Hepatocyte (in vitro differentiated cells): ENCODE results near the gene CFLAR. TPM values are rescaled to one million over a fixed set of nuclear protein-coding genes. Genes with fewer than 3 reads are reported as not detected.
A peak's percentile ranks its signal among the peaks of the same experiment; 100 is the strongest.
"Not testable (repeated sequence)": the region's sequence is repeated elsewhere in the genome, so short reads cannot be mapped to it uniquely, and the experiment has no call there.

Source experiments
- DNase-seq: peaks from one replicate; pipeline ENCODE4 v3.0.0-alpha.2; 2016; ENCODE audit warnings: low spot score
- H2AFZ ChIP-seq: fragments of 200-600 bp; sonication (generic); 2 replicates; pipeline ENCODE4 v1.6.0; 2016; ENCODE audit warnings: antibody characterized with exemption, mild to moderate bottlenecking
- H3K27ac ChIP-seq: fragments of 200-600 bp; sonication (generic); 2 replicates; pipeline ENCODE4 v1.5.1; 2016; ENCODE audit warnings: mild to moderate bottlenecking
- H3K27me3 ChIP-seq: fragments of 200-600 bp; sonication (generic); 2 replicates; pipeline ENCODE4 v1.6.1; 2016
- H3K36me3 ChIP-seq: fragments of 200-600 bp; sonication (generic); replicated peaks from 2 replicates; pipeline ENCODE4 v1.5.1; 2016; ENCODE audit warnings: low read depth; ENCODE audit not compliant: insufficient read depth
- H3K4me1 ChIP-seq: fragments of 200-600 bp; sonication (generic); 2 replicates; pipeline ENCODE4 v1.5.1; 2016; ENCODE audit warnings: mild to moderate bottlenecking, moderate library complexity; ENCODE audit not compliant: insufficient read depth
- H3K4me2 ChIP-seq: fragments of 200-600 bp; sonication (generic); 2 replicates; pipeline ENCODE4 v1.6.0; 2016
- H3K4me3 ChIP-seq: fragments of 200-600 bp; sonication (generic); 2 replicates; pipeline ENCODE4 v1.5.1; 2016; ENCODE audit warnings: mild to moderate bottlenecking
- H3K79me2 ChIP-seq: fragments of 200-600 bp; sonication (generic); 2 replicates; pipeline ENCODE4 v1.6.0; 2017; ENCODE audit warnings: mild to moderate bottlenecking
- H3K9me2 ChIP-seq: fragments of 200-600 bp; sonication (generic); replicated peaks from 2 replicates; pipeline ENCODE4 v1.6.0; 2017; ENCODE audit warnings: mild to moderate bottlenecking; ENCODE audit not compliant: insufficient read depth
- H3K9me3 ChIP-seq: fragments of 200-600 bp; sonication (generic); 2 replicates; pipeline ENCODE4 v1.5.1; 2016; ENCODE audit warnings: low read depth, mild to moderate bottlenecking
- H4K20me1 ChIP-seq: fragments of 200-600 bp; sonication (generic); 2 replicates; pipeline ENCODE4 v1.6.0; 2016; ENCODE audit warnings: mild to moderate bottlenecking; ENCODE audit not compliant: insufficient read depth, poor library complexity, severe bottlenecking
- EZH2 ChIP-seq: fragments of 200-600 bp; sonication (generic); IDR thresholded peaks from 2 replicates; pipeline ENCODE4 v1.6.1; 2016; ENCODE audit warnings: antibody characterized with exemption, mild to moderate bottlenecking, borderline replicate concordance
- EZH2phosphoT487 ChIP-seq: fragments of 200-600 bp; sonication (generic); IDR thresholded peaks from one replicate; pipeline ENCODE4 v1.6.1; 2018; ENCODE audit warnings: antibody characterized with exemption, mild to moderate bottlenecking, low read depth, moderate library complexity; ENCODE audit not compliant: unreplicated experiment, severe bottlenecking
- WGBS: methylation state at CpG from one replicate; pipeline ENCODE4 v1.1.6; 2016; ENCODE audit warnings: low lambda C conversion rate; ENCODE audit errors: missing lambda C conversion rate; 5-methylcytosine and 5-hydroxymethylcytosine counted together
- polyA plus RNA-seq: library from polyadenylated mRNA; unstranded; fragments of >200 nt; fragmentation: Nextera tagmentation; extraction: Ambion mirVana; gene quantifications from 2 replicates; pipeline ENCODE4 v1.2.1, GENCODE V29; 2016
- total RNA-seq: library from RNA; depleted of rRNA; stranded (reverse); fragments of >200 nt; gene quantifications from 2 replicates; pipeline ENCODE4 v1.2.3, GENCODE V29; 2014
- TF ChIP-seq, protein P1 (sequence below): fragments of 200-600 bp; sonication (generic); IDR thresholded peaks from 2 replicates; pipeline ENCODE4 v1.5.1; 2016; ENCODE audit warnings: antibody characterized with exemption, mild to moderate bottlenecking; ENCODE audit not compliant: poor library complexity

CFLAR gene
- total and polyA plus RNA-seq, 2 experiments from 2014 or later, result 46.0 to 65.9 TPM

DNA sequence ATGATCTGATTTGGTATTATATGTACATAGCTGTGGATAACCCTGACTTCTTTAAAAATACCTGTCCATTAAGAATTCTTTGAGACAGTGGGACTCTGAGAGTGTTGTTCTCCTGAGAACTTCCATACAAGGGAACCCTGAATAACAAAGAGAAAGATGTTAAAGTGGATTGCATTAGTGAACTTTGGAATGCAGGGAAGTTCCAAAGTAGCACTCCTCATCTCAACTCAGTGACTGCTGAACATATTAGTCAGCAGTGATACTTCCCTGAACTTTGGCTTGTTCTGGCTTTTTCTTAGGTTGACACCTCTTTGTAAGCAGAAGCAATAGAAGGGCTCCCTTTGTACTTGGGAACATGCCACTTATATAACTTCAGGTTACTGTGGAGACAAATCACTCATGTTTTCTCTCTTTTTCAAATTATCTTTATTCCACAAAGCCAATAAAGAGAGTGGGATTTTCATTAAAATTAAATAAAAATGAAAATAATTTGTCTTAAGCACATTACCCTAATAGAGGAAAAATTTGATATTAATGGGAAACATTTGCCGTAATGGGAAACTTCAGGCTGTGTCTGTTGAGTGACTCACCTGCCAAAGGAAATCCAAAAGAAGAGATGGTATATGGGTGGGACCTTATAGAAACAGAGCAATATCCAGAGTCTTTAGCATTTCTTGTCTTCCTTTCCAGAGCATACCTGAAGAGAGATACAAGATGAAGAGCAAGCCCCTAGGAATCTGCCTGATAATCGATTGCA lies 33.3 kb downstream of the CFLAR start:
- Histone ChIP-seq H4K20me1 (no peaks in the 10 kb centered on the region), H3K79me2 (peaks cover 12% of the 10 kb centered on the region), H3K4me2 (peak overlapping the region; percentile 39), H2AFZ (no peak overlapping the region), H3K36me3 (no peaks in the 10 kb centered on the region), H3K9me2 (no peaks in the 10 kb centered on the region), H3K9me3 (no peaks in the 10 kb centered on the region), H3K4me3 (no peak overlapping the region), H3K4me1 (peaks cover 30% of the 10 kb centered on the region), H3K27ac (peak overlapping the region; percentile 92), H3K27me3 (no peaks in the 10 kb centered on the region)
- TF ChIP-seq, protein P1, sequence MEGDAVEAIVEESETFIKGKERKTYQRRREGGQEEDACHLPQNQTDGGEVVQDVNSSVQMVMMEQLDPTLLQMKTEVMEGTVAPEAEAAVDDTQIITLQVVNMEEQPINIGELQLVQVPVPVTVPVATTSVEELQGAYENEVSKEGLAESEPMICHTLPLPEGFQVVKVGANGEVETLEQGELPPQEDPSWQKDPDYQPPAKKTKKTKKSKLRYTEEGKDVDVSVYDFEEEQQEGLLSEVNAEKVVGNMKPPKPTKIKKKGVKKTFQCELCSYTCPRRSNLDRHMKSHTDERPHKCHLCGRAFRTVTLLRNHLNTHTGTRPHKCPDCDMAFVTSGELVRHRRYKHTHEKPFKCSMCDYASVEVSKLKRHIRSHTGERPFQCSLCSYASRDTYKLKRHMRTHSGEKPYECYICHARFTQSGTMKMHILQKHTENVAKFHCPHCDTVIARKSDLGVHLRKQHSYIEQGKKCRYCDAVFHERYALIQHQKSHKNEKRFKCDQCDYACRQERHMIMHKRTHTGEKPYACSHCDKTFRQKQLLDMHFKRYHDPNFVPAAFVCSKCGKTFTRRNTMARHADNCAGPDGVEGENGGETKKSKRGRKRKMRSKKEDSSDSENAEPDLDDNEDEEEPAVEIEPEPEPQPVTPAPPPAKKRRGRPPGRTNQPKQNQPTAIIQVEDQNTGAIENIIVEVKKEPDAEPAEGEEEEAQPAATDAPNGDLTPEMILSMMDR, result no peak
- no peak for TF ChIP-seq EZH2
- no peak for TF ChIP-seq EZH2phosphoT487
- WGBS, result 94% methylated on average over 2 of the region's 2 CpGs
- DNase-seq, result peak; percentile 72

DNA sequence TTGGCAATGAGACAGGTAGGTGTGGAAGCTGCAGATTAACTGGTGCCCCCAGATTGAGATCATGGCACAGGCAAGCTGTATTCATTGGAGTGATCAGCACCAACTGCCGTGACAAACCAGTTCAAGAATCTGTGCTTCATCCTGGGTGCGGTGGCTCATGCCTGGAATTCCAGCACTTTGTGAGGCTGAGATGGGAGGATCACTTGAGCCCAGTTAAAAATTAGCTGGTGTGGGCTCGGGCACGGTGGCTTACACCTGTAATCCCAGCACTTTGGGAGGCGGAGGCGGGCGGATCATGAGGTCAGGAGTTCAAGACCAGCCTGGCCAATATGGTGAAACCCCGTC lies 33.8 kb downstream of the CFLAR start:
- H3K4me1 ChIP-seq, result peaks cover 29% of the 10 kb centered on the region
- not testable (repeated sequence) for H3K9me2 ChIP-seq, H3K4me3 ChIP-seq, H3K27me3 ChIP-seq, DNase-seq, H3K9me3 ChIP-seq, H2AFZ ChIP-seq, H4K20me1 ChIP-seq, H3K36me3 ChIP-seq
- peaks cover 16% of the 10 kb centered on the region for H3K79me2 ChIP-seq
- peak overlapping the region; percentile 92 for H3K27ac ChIP-seq
- H3K4me2 ChIP-seq, result peak overlapping the region; percentile 23
- 74% methylated on average over 8 of the region's 8 CpGs for WGBS

DNA sequence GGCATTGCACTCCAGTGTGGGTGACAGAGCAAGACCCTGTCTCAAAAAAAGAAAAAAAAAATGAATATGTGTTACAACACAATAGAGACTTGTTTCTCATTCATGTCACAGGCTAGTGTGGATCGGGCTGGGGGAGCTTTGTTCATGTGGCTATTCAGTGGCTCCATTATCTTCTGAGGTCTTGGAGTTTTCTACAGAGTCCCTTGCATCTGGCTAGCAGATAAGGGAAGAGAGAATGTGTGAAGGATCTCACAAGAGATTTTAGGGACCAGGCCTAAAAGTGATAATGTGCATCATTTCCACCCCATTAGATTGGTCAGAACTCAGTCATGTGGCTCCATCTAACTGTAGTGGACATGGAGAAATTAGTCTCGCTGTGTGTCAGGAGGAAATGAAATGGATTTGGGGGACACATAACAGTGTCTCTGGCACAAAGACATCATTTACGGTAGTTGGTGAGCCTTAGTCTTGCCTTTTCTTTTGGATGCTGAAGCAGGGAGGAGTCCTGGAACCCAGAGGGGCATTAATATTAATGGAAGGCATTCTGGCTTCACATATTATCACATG lies 34.6 kb downstream of the CFLAR start:
- no peak for TF ChIP-seq EZH2
- no peak for TF ChIP-seq EZH2phosphoT487
- TF ChIP-seq, protein P1, result no peak
- H2AFZ ChIP-seq, result no peak overlapping the region
- H3K9me2 ChIP-seq, result no peaks in the 10 kb centered on the region
- H3K9me3 ChIP-seq, result no peaks in the 10 kb centered on the region
- H3K4me3 ChIP-seq, result no peak overlapping the region
- H3K27me3 ChIP-seq, result no peaks in the 10 kb centered on the region
- peaks cover 24% of the 10 kb centered on the region for H3K4me1 ChIP-seq
- H3K36me3 ChIP-seq, result no peaks in the 10 kb centered on the region
- no peaks in the 10 kb centered on the region for H4K20me1 ChIP-seq
- H3K27ac ChIP-seq, result peak overlapping the region; percentile 92
- 91% methylated on average over 3 of the region's 3 CpGs for WGBS
- H3K4me2 ChIP-seq, result no peak overlapping the region
- H3K79me2 ChIP-seq, result peaks cover 18% of the 10 kb centered on the region
- DNase-seq, result no peak

DNA sequence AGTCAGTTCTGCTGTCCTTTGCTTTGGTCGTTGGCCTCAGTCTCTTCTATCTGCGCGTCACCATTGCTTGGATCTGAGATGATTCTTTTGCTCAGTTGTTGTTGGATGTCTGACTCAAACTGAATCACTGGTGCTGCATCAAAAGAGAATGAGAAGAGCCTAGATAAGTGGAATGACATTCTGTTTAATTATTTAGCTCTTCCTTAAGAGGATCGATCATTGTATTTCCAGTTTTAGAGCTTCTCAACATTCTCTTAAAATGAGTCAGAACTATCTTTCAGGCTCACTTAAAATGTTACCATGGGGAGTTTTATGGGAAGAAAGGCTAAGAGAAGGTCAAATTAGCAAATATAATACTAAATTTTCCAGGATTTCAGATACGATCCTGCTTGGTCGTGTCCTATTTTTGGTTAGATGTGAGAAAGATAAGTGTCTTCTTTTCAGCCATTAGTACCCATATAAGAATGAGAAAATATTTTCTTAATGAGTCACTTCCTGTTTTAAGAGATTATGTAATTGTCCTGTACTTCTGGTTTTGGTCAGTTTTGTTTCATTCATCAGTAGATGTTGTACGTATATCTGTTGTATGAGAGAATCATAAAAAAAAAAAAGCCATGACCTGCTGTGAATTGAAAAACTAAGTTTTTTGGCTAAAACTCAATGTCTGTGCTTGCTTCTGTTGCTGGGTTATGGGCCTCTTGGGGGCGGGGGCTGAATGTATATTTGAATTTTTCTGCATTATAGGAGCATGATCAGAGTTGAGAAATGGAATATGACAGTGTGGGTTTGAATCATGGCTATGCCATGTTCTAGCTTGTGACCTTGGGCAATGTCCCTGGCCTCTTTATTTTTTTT lies 35.4 kb downstream of the CFLAR start:
- no peaks in the 10 kb centered on the region for H3K9me3 ChIP-seq
- no peaks in the 10 kb centered on the region for H3K36me3 ChIP-seq
- 72% methylated on average over 8 of the region's 8 CpGs for WGBS
- TF ChIP-seq, protein P1, result no peak
- no peak for TF ChIP-seq EZH2
- no peak for TF ChIP-seq EZH2phosphoT487
- H3K4me1 ChIP-seq, result peaks cover 24% of the 10 kb centered on the region
- no peaks in the 10 kb centered on the region for H3K27me3 ChIP-seq
- peak overlapping the region; percentile 92 for H3K27ac ChIP-seq
- H3K79me2 ChIP-seq, result peaks cover 18% of the 10 kb centered on the region
- H2AFZ ChIP-seq, result no peak overlapping the region
- DNase-seq, result no peak
- no peaks in the 10 kb centered on the region for H4K20me1 ChIP-seq
- no peak overlapping the region for H3K4me3 ChIP-seq
- no peaks in the 10 kb centered on the region for H3K9me2 ChIP-seq
- no peak overlapping the region for H3K4me2 ChIP-seq
